H1 (cell line): Measurements from ENCODE around the gene MGARP. TPM values are rescaled to one million over a fixed set of nuclear protein-coding genes. Genes with fewer than 3 reads are reported as not detected.

ENCODE experiments used
- ASH2L ChIP-seq: fragments of 200-600, 300-600 bp; sonication (generic); IDR thresholded peaks from one replicate; pipeline ENCODE4 v1.7.1; 2017; ENCODE audit warnings: low read length
- BACH1 ChIP-seq: IDR thresholded peaks from 2 replicates; pipeline ENCODE4 v1.6.1; 2012; ENCODE audit warnings: low read length, improper control_type of control experiment
- CBX8 ChIP-seq: fragments of 300-800, 300-1000 bp; sonication (generic); IDR thresholded peaks from 2 replicates; pipeline ENCODE4 v1.7.1; 2016; ENCODE audit warnings: low read depth, low read length, borderline replicate concordance
- CEBPB ChIP-seq: IDR thresholded peaks from 2 replicates; pipeline ENCODE4 v1.6.1; 2012; ENCODE audit warnings: low read depth, low read length
- CHD2 ChIP-seq: IDR thresholded peaks from 2 replicates; pipeline ENCODE4 v1.6.1; 2012; ENCODE audit warnings: low read length, improper control_type of control experiment
- CTBP2 ChIP-seq: IDR thresholded peaks from 2 replicates; pipeline ENCODE4 v1.7.0; 2011; ENCODE audit warnings: borderline replicate concordance, mild to moderate bottlenecking, moderate library complexity, mixed read lengths, low read length; ENCODE audit not compliant: insufficient read depth, insufficient read length
- JUN ChIP-seq: IDR thresholded peaks from 2 replicates; pipeline ENCODE4 v1.6.1; 2011; ENCODE audit warnings: low read depth, mild to moderate bottlenecking, improper control_type of control experiment, low read length
- MAFK ChIP-seq: IDR thresholded peaks from 2 replicates; pipeline ENCODE4 v1.6.1; 2012; ENCODE audit warnings: low read depth, mild to moderate bottlenecking, improper control_type of control experiment, low read length
- NANOG ChIP-seq: IDR thresholded peaks from 2 replicates; pipeline ENCODE4 v1.6.1; 2011; ENCODE audit warnings: low read length, low read depth, mild to moderate bottlenecking, inconsistent platforms; ENCODE audit not compliant: insufficient read depth, poor library complexity, severe bottlenecking
- NRF1 ChIP-seq: IDR thresholded peaks from 2 replicates; pipeline ENCODE4 v1.6.1; 2011; ENCODE audit warnings: mild to moderate bottlenecking, low read depth, low read length, improper control_type of control experiment
- POLR2A ChIP-seq, 2 experiments: IDR thresholded peaks; 1 replicate in 1 of 2; 2 replicates in 1 of 2; pipeline ENCODE4 v1.6.1; 2011; ENCODE audit warnings: low read depth in 2 of 2, low read length in 2 of 2, mild to moderate bottlenecking in 2 of 2; ENCODE audit errors: control extremely low read depth in 1 of 2
- POU5F1 ChIP-seq: IDR thresholded peaks from 2 replicates; pipeline ENCODE4 v1.6.1; 2011; ENCODE audit warnings: low read depth, mild to moderate bottlenecking, low read length, moderate library complexity
- RBBP5 ChIP-seq: IDR thresholded peaks from 2 replicates; pipeline ENCODE4 v1.7.1; 2012; ENCODE audit warnings: low read depth, mild to moderate bottlenecking, inconsistent platforms, low read length, moderate library complexity, borderline replicate concordance
- SIRT6 ChIP-seq: IDR thresholded peaks from one replicate; pipeline ENCODE4 v1.7.1; 2012; ENCODE audit warnings: low read length, inconsistent platforms
- SIX5 ChIP-seq: IDR thresholded peaks from 2 replicates; pipeline ENCODE4 v1.6.1; 2011; ENCODE audit warnings: mild to moderate bottlenecking, low read depth, low read length
- SP1 ChIP-seq: IDR thresholded peaks from 2 replicates; pipeline ENCODE4 v1.6.1; 2011; ENCODE audit warnings: low read depth, low read length
- SRF ChIP-seq: IDR thresholded peaks from 2 replicates; pipeline ENCODE4 v1.6.1; 2011; ENCODE audit warnings: mild to moderate bottlenecking, low read depth, low read length, moderate library complexity
- SUZ12 ChIP-seq: fragments of 200-600 bp; sonication (generic); IDR thresholded peaks from 2 replicates; pipeline ENCODE4 v1.6.1; 2012; ENCODE audit warnings: mild to moderate bottlenecking, inconsistent platforms, low read length, moderate library complexity, mixed read lengths
- TCF12 ChIP-seq: IDR thresholded peaks from 2 replicates; pipeline ENCODE4 v1.6.1; 2011; ENCODE audit warnings: low read depth, mild to moderate bottlenecking, low read length
- TEAD4 ChIP-seq: IDR thresholded peaks from 2 replicates; pipeline ENCODE4 v1.6.1; 2012; ENCODE audit warnings: low read depth, low read length, inconsistent platforms, mixed read lengths
- polyA plus RNA-seq, 7 experiments: library from polyadenylated mRNA; depleted of rRNA in 3 of 7; stranded (reverse) in 5 of 7; unstranded in 2 of 7; fragments of >200 nt in 5 of 7; fragments of 200-250 nt in 2 of 7; gene quantifications; 1 replicate in 5 of 7; 2 replicates in 1 of 7; 4 replicates in 1 of 7; pipeline versions ENCODE4 v1.2.1 to v1.2.3, GENCODE V29; 2011 to 2013; ENCODE audit warnings: missing spikeins in 2 of 7, mixed read lengths in 2 of 7
- total RNA-seq: library from RNA; stranded (reverse); fragmentation: NEBNext Ultra II Directional; extraction: Animal tissue kit (Norgen Biotek cat#: 25700); gene quantifications from 2 replicates; pipeline ENCODE4 v1.2.1, GENCODE V29; 2021
- TF ChIP-seq, protein P1 (sequence below), 3 experiments: IDR thresholded peaks; 1 replicate in 2 of 3; 2 replicates in 1 of 3; pipeline versions ENCODE4 v1.5.1 to v1.6.1; 2011; ENCODE audit warnings: low read length in 3 of 3, mild to moderate bottlenecking in 3 of 3, inconsistent platforms in 2 of 3, low read depth in 1 of 3, moderate library complexity in 1 of 3; ENCODE audit not compliant: insufficient read depth in 1 of 3; ENCODE audit errors: control extremely low read depth in 1 of 3
- TF ChIP-seq, protein P2 (sequence below): IDR thresholded peaks from 2 replicates; pipeline ENCODE4 v1.6.1; 2011; ENCODE audit warnings: low read length, improper control_type of control experiment
- TF ChIP-seq, protein P3 (sequence below): IDR thresholded peaks from 2 replicates; pipeline ENCODE4 v1.6.1; 2012; ENCODE audit warnings: inconsistent platforms

Gene MGARP
- total and polyA plus RNA-seq, 2 of the 8 experiments (the other 6 are each of a cell fraction or from before 2014, with no cell fraction given): 2.8 to 4.5 TPM

DNA sequence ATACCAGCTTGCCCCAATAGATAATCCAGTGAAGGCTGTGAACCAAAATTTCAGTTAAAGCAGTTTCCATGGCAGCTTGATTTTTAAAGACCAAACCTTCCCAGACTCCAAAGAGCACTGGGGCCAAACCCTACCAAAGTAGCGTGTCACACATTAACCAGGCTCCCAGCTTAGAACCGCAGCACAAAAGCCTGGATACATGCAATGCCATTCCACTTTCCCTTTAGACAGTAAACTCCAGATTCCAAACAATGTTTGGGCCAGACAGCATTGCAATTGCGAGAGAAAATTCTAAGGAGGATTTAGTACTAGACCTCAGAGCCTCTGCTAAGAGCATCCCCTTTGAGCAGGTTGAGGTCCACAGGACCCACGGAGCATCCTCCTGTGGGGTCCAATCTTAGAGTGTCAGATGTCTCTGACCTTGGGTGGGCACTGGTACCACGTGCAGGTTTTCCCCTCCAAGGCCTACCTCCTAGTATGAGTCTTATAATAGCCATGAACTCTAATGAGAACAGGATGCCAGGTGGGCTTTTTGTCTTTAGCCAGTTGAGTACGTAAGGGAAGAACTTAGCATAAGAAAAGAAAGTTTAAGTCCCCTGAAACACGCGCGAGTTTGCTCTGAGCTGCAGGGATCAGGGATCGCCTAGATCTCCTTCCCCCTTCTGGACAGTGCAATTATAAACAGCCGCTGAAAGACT, 38.8 kb downstream of the MGARP start (continued):
- no peak for TF ChIP-seq CBX8
- no peak for TF ChIP-seq CEBPB
- TF ChIP-seq POLR2A (IDR thresholded peaks at IDR 0.05; ENCODE audit: control extremely low read depth in 1 of 2, low read depth in 2 of 2, low read length in 2 of 2): no peak
- no peak for TF ChIP-seq NRF1
- TF ChIP-seq, protein P1, sequence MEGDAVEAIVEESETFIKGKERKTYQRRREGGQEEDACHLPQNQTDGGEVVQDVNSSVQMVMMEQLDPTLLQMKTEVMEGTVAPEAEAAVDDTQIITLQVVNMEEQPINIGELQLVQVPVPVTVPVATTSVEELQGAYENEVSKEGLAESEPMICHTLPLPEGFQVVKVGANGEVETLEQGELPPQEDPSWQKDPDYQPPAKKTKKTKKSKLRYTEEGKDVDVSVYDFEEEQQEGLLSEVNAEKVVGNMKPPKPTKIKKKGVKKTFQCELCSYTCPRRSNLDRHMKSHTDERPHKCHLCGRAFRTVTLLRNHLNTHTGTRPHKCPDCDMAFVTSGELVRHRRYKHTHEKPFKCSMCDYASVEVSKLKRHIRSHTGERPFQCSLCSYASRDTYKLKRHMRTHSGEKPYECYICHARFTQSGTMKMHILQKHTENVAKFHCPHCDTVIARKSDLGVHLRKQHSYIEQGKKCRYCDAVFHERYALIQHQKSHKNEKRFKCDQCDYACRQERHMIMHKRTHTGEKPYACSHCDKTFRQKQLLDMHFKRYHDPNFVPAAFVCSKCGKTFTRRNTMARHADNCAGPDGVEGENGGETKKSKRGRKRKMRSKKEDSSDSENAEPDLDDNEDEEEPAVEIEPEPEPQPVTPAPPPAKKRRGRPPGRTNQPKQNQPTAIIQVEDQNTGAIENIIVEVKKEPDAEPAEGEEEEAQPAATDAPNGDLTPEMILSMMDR (IDR thresholded peaks at IDR 0.05; ENCODE audit: control extremely low read depth in 1 of 3, insufficient read depth in 1 of 3, low read depth in 1 of 3, low read length in 3 of 3): no peak
- TF ChIP-seq SUZ12: no peak
- no peak for TF ChIP-seq NANOG
- no peak for TF ChIP-seq SRF
- TF ChIP-seq TEAD4: no peak
- TF ChIP-seq SIX5: no peak
- no peak for TF ChIP-seq CHD2
- TF ChIP-seq POU5F1: 0 out of 2 replicates have a peak, but pooled peaks have one; percentile 43
- TF ChIP-seq CTBP2: no peak
- no peak for TF ChIP-seq MAFK
- TF ChIP-seq, protein P2, sequence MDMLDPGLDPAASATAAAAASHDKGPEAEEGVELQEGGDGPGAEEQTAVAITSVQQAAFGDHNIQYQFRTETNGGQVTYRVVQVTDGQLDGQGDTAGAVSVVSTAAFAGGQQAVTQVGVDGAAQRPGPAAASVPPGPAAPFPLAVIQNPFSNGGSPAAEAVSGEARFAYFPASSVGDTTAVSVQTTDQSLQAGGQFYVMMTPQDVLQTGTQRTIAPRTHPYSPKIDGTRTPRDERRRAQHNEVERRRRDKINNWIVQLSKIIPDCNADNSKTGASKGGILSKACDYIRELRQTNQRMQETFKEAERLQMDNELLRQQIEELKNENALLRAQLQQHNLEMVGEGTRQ: no peak; the same call in 1 of the 2 replicates
- no peak for TF ChIP-seq SP1
- TF ChIP-seq, protein P3, sequence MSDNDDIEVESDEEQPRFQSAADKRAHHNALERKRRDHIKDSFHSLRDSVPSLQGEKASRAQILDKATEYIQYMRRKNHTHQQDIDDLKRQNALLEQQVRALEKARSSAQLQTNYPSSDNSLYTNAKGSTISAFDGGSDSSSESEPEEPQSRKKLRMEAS: peak; percentile 19; the same call in 1 of the 2 replicates
- peak; percentile 60 for TF ChIP-seq ASH2L
- TF ChIP-seq JUN: no peak
- TF ChIP-seq TCF12: no peak
- no peak for TF ChIP-seq RBBP5
- no peak for TF ChIP-seq BACH1
- no peak for TF ChIP-seq SIRT6
